KOPT-K1 (cell line): Measurements from ENCODE around the gene SPPL2B.

Source experiments
- H3K27ac ChIP-seq: fragments of 200-600 bp; sonication (generic); 2 replicates; pipeline ENCODE4 v1.5.1; 2016; ENCODE audit warnings: antibody characterized with exemption, mild to moderate bottlenecking, low read depth, low read length; ENCODE audit not compliant: poor library complexity, severe bottlenecking
- H3K36me3 ChIP-seq: fragments of 200-600 bp; sonication (generic); 2 replicates; pipeline ENCODE4 v1.5.1; 2017; ENCODE audit warnings: antibody characterized with exemption, mild to moderate bottlenecking, low read length, moderate library complexity; ENCODE audit not compliant: insufficient read depth
- H3K9me3 ChIP-seq: fragments of 200-600 bp; sonication (generic); 2 replicates; pipeline ENCODE4 v1.5.1; 2017; ENCODE audit warnings: antibody characterized with exemption, low read length, mild to moderate bottlenecking; ENCODE audit not compliant: insufficient read depth, poor library complexity, severe bottlenecking

The SPPL2B gene

DNA sequence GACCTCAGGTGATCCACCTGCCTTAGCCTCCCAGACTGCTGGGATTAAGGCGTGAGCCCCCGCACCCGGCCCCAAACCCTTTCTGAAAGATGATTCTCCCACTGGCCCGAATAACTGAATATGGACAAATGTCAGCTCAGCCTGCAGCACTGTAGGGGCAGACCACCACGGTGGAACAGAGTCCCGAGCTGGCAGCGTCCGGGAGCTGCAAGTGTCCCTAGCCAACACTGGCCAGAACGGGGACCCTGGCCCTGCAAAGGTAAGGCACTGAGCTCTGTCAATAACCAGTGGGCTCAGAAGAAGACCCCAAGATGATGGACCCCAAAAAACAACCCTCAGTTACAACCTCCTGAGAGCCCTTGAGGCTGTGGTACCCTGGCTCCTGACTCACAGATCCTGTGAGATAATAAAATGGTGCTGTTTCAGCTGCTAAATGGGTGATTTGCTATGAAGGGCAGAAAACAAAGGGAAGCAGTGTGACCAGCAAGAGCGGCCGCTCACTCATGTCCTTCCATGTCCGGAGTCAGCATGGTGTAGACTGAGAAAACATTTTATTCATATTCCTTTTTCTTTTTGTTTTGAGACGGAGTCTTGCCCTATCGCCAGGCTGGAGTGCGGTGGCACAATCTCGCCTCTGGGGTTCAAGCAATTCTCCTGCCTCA is 1.7 kb upstream of the SPPL2B start:
- Histone ChIP-seq H3K9me3 (no peaks in the 10 kb centered on the region), H3K27ac (peak overlapping the region; percentile 94), H3K36me3 (peaks cover 48% of the 10 kb centered on the region)

DNA sequence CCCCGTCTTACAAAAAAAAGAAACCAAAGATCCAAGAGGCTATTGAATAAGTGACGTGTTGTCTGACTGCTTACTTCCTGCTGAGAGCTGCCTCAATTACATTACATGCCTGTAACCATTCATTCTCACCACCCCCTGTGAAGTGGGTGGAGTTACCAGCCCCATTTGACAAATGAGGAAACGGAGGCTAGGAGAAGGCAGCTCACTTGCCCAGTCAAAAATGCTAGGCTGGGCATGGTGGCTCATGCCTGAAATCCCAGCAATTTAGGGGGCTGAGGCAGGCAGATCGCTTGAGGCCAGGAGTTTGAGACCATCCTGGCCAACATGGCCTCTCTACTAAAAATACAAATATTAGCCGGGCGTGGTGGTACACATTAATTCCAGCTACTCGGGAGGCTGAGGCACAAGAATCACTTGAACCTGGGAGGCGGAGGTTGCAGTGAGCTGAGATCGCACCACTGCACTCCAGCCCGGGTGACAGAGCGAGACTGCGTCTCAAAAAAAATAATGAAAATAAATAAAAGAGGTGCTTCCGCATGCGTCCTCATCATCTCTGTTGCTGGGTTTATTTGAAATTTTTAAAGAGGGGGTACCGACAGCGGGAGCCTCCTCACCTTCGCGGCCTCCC is 597 bp upstream of the SPPL2B start:
- Histone ChIP-seq H3K36me3 (peaks cover 40% of the 10 kb centered on the region), H3K9me3 (no peaks in the 10 kb centered on the region), H3K27ac (peak overlapping the region; percentile 94)

DNA sequence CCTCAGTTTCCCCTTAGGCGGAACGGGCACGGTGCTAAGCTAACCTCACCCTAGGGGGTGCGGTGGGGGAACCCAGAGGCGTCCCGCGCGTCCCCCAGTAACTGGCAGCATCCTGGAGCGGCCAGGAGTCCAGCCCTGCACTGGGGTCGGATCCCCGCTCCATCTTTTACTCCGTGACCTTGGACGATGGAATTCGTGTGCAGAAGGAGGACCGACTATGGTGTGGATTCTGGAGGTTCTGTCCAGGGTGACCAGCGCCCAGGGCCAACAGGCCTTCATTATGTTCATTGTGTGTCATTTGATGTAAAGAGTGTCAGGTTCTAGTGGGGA is 630 bp downstream of the SPPL2B start:
- no peaks in the 10 kb centered on the region for H3K9me3 ChIP-seq
- H3K36me3 ChIP-seq = peaks cover 29% of the 10 kb centered on the region
- H3K27ac ChIP-seq = peak overlapping the region; percentile 94

DNA sequence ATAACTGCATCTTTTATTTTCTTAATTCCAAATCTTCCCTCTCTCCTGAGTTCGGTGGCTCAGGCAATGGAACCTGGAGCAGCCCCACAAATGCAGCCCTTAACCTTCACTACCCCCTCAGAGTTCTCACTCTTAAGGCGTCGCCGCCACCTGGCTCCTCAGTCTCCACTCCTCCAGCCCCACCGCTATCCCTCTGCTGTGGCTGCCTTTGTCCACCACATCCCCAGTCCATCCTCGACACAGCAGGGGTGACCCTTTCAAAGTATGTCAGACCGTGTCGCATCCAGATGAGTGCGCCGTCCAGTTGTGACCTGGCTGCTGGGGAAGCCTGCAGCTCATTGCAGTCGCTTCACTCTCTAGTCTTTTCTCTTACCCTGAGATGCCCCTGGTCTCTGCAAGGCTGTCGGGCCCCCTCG is 1.0 kb downstream of the SPPL2B start:
- H3K9me3 ChIP-seq = no peaks in the 10 kb centered on the region
- peaks cover 27% of the 10 kb centered on the region for H3K36me3 ChIP-seq
- H3K27ac ChIP-seq = peak overlapping the region; percentile 94

DNA sequence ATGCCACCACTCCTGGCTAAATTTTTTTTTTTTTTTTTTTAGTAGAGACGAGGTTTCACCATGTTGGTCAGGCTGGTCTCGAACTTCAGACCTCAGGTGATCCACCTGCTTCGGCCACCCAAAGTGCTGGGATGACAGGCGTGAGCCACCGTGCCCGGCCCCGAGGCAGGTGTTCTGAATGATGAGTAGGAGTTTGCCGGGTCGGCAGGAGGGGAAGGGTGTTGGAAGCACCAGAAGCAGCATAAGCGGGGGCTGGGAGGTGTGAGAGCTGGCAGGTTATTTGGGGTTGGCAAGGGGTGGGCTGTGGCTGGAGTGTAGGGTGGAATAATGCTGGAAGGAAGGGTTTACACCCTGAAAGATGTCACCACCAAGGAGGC is 1.8 kb downstream of the SPPL2B start:
- no peaks in the 10 kb centered on the region for H3K9me3 ChIP-seq
- H3K27ac ChIP-seq = no peak overlapping the region
- peaks cover 23% of the 10 kb centered on the region for H3K36me3 ChIP-seq

DNA sequence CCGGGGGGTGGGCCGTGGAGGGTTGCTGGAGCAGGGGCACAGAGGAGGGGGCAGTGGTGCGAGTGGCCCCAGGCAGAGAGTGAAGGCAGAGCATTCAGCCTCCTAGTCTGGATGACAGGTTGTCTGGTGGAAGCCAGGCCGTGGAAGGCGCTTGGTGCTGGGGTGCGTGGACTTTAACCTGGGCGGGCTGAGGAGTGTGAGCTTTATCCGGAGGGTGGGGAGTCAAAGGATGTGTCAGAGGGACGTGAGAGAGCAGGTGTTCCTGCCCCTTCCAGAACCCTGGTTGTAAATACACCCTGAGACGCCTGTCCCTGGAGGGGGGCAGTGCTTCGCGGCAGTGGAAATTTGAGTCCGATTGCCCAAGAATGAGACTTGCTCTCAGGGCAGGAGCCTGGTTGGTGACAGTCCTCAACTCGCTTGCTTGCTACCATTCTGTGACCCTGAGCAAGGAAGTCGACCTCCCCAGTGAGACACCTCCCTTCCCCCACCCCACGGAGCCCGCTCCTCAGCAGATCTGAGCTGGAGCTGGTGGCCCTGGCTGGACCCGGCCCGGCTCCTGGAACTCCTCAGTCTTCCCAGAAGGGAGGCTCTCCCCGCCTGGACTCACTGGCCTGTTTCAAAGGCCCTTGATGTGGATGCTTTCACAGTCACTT is 2.3 kb downstream of the SPPL2B start:
- H3K36me3 ChIP-seq = peaks cover 18% of the 10 kb centered on the region
- no peak overlapping the region for H3K27ac ChIP-seq
- no peaks in the 10 kb centered on the region for H3K9me3 ChIP-seq

DNA sequence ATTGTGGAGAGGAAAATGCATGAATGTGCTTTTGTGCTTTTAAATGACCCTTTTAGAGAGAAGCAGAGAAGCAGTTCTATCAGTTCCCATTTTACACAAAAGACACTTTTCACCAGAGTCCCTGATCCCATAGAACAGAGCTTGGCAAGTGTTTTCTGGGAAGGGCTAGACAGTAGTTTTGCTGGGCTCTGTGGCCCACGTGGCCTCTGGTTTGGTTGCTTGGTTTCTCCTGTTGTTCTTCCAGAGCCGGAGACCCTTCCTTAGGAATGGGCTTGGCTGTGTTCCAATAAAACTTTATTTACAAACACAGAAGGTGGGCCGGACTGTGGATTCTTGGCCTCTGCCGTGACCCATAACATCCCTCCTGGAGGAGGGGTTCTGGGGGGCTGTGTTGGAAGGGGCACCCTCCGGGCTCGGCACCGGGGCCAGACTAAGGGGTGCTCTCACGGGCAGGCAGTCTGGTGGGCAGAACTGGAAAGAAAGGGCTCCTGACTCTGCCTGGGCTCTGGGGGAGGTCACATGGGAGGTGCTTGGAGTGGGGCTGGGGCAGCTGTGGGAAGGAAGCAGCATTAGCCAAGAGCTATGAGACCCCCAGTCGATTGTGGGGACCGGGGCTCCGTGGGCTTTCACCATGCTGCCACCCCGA is 3.2 kb downstream of the SPPL2B start:
- H3K27ac ChIP-seq = no peak overlapping the region
- H3K9me3 ChIP-seq = no peaks in the 10 kb centered on the region
- H3K36me3 ChIP-seq = peaks cover 8% of the 10 kb centered on the region; the same call in 1 of the 2 replicates

DNA sequence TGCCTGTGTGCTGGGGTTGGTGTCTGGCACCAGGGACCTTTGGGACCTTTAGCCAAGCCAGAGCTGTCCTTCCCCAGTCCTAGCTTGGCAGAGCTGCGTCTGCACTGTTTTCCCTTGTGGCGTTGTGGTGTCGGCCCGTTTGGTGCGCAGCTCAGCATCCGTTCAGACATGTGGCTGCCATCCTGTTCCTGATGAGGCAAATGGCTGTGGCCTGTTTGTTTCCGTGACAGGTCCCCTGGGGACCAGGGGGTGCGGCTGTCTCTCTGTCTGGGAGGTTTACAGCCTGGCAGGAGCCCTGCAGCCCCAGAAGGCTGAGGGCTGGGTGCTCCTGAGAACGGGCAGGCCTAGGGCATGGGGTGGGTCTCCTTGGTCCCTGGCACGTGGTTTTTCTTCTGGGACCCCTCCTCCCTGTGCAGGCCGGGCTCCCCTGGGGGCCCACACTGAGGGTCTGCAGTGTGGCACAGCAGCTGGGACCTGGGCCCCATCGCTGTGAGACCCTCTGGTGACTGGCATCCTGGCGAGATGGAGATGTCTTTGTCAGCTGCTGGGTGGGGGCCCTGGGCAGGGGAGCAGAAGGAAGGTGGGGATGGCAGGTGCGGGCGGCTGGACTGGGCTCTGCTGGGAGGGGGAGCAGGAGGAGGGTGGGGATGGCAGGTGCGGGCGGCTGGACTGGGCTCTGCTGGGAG is 4.0 kb downstream of the SPPL2B start:
- Histone ChIP-seq H3K9me3 (no peaks in the 10 kb centered on the region), H3K27ac (no peak overlapping the region), H3K36me3 (peaks cover 5% of the 10 kb centered on the region; the same call in 1 of the 2 replicates)

DNA sequence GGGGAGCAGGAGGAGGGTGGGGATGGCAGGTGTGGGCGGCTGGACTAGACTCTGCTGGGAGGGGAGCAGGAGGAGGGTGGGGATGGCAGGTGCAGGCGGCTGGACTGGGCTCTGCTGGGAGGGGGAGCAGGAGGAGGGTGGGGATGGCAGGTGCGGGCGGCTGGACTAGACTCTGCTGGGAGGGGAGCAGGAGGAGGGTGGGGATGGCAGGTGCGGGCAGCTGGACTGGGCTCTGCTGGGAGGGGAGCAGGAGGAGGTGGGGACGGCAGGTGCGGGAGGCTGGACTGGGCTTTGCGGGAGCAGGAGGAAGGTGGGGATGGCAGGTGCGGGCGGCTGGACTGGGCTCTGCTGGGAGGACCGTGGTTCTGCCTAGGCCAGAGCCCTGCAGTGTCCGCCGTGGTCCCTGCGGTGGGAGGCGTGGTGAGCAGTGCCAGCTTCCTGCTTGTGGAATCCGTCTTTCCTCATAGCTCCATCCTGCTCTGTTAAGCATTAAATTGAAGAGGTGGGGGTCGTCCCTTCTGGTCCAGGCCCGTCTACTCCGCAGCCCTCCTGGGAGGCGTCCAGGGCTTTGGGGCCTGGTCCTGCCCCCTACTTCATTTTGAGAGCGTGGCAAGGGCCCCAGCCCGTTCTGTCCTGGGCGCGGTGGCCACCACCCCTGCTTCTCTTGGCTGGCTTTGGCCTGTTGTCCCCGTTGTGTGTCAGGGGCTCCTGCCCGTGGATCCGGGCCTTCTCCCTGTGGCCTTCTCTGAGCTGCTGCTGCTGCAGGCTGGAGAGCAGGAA is 4.7 kb downstream of the SPPL2B start:
- H3K27ac ChIP-seq = no peak overlapping the region
- H3K36me3 ChIP-seq = peaks cover 5% of the 10 kb centered on the region; the same call in 1 of the 2 replicates
- no peaks in the 10 kb centered on the region for H3K9me3 ChIP-seq

DNA sequence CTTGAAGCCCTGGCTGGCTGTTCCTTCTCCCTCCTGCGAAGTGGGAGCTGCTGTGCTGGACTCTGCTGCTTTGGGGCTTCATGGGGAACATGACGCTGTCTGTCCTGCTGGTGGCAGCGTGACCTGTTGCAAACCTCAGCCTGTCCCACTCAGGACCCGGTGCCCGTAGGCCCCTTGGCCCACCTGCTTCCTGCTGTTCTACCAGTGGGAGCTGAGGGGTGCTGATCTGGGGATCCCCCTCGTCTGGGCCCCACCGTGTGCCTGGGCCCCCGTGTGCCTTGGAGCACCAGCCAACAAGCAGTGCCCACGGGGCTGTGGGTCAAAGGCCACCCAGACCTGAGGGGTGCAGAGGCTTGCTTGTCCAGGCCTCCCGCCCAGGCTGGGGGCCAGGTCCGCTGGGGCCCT is 5.3 kb downstream of the SPPL2B start:
- Histone ChIP-seq H3K36me3 (peaks cover 5% of the 10 kb centered on the region; the same call in 1 of the 2 replicates), H3K9me3 (no peaks in the 10 kb centered on the region), H3K27ac (no peak overlapping the region)

DNA sequence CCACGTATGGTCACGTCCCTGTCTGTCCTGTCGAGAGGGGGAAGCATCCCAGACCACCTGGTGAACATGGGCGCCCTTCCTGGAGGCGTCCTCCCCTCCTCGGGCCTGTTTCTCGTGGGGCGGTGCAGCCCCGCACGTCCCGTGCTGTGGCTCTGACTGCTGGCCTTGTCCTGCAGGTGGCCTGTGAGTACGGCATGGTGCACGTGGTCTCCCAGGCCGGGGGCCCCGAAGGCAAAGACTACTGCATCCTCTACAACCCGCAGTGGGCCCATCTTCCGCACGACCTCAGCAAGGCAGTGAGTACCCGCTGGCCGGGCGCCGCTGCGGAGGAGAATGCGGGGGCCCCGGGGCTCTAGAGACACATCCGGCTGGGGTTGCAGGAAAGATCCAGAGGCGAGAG is 5.9 kb downstream of the SPPL2B start:
- Histone ChIP-seq H3K9me3 (no peaks in the 10 kb centered on the region), H3K27ac (no peak overlapping the region)

DNA sequence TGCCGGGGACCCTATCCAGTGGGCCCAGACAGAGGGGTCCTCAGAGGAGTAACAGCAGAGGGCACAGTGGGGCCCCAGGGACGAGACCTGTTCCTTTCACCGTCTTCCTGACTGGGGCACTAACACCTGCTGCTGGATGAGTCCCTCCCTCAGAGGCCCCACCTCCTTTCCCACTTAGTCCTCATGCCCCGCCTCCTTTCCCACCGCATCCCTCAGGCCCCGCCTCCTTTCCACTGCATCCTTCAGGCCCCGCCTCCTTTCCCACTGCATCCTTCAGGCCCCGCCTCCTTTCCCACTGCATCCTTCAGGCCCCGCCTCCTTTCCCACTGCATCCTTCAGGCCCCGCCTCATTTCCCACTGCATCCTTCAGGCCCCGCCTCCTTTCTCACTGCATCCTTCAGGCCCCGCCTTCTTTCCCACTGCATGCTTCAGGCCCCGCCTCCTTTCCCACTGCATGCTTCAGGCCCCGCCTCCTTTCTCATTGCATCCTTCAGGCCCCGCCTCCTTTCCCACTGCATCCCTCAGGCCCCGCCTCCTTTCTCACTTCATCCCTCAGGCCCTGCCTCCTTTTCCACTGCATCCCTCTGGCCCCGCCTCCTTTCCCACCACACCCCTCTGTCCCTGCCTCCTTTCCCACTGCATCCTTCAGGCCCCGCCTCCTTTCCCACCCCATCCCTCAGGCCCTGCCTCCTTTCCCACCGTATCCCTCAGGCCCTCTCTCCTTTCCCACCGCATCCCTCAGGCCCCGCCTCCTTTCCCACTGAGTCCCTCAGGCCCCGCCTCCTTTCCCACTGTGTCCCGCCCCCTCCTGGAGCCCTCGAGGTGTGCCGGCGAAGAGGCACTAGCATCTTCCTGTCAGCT is 6.7 kb downstream of the SPPL2B start:
- no peaks in the 10 kb centered on the region for H3K9me3 ChIP-seq
- peaks cover 15% of the 10 kb centered on the region; the same call in 1 of the 2 replicates for H3K36me3 ChIP-seq
- no peak overlapping the region for H3K27ac ChIP-seq

More for the DNA sequence above, 5.9 kb downstream of the SPPL2B start:
- peaks cover 7% of the 10 kb centered on the region; the same call in 1 of the 2 replicates for H3K36me3 ChIP-seq

DNA sequence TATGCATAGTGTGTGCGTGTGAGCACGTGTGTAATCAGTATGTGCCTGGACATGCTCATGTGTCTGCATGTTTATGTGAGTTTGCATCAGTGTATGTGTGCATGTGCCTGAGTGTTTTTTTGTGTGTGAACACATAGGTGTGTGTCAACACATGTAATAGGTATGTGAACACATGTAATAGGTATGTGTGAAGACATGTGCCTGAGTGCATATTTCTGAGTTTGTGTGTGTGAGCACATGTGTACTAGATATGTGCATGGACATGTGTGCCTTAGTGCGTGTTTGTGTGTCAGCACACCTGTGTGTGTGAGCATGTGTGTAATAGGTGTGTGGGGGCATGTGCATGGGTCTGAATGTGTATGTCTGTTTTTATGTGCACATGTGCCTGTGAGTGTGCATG is 7.4 kb downstream of the SPPL2B start:
- peaks cover 21% of the 10 kb centered on the region; the same call in 1 of the 2 replicates for H3K36me3 ChIP-seq
- no peak overlapping the region for H3K27ac ChIP-seq
- H3K9me3 ChIP-seq = no peaks in the 10 kb centered on the region
